ENCODE data around the gene MCM3AP.
"Not testable (repeated sequence)": the region's sequence is repeated elsewhere in the genome, so short reads cannot be mapped to it uniquely, and the experiment has no call there.

MCM3AP gene

GRCh38 chr21:46310260-46310659, 24.8 kb upstream of the MCM3AP start:
- DNase-seq, result not testable (repeated sequence)

GRCh38 chr21:46308431-46308830, 23.0 kb upstream of the MCM3AP start:
- DNase-seq, result no peak

GRCh38 chr21:46307625-46308024, 22.2 kb upstream of the MCM3AP start:
- DNase-seq, result no peak

DNA sequence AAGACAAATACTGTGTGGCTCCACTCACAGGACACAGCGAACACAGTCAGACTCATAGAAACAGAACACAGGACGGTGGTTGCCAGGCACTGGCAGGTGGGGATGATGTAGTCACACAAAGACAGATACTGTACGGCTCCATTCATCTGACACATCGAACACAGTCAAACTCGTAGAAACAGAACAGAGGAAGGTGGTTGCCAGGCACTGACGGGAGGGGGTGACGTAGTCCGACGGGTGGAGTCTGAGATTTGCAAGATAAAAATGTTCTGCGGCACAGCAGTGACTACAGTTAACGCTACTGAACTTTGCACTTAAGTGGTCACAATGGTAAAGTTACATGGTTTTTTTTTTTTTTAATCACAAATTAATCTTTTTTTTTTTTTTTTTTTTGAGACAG, 19.5 kb upstream of the MCM3AP start:
- no peak for DNase-seq

- no peak for DNase-seq
Measured at GRCh38 chr21:46304437-46304836, 19.0 kb upstream of the MCM3AP start.

- no peak for DNase-seq
Measured at GRCh38 chr21:46301759-46302158, 16.3 kb upstream of the MCM3AP start.

- no peak for DNase-seq
Measured at GRCh38 chr21:46299167-46299566, 13.8 kb upstream of the MCM3AP start.

GRCh38 chr21:46297338-46298271, 12.2 kb upstream of the MCM3AP start:
- DNase-seq, result no peak

DNA sequence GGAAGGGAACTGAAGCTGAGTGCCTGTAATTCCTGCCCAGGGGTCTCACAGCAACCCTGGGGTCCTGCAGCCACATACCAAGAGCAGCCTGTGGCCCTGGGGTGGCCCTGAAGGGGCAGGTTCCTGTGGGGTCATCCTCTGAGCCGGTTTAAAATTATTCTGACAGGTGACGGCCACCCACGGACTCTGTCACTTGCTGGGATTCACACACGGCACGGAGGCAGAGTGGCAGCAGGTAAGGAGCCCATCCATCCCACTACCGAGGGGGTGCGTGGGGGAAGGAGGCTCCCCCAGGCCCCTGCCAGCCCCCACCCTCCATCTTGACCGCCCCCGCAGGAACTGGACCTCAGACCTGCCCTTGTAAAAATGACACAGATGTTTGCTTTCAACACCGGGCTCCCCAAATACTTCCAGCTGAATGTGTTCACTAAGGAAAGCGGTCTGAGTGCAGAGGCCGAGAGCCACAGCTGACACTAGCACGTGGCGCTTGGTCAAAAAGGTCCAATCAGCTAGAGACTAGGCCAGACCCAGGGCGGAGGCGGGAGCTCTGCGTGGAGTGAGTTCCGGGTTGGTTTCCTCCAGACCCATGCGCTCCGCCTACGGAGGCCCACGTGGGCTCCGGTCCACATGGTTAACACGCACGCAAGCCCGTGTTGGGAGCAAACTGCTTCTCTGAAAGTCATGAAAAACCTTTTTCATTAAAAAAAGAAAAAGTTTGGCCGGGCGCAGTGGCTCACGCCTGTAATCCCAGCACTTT, 10.8 kb upstream of the MCM3AP start:
- no peak for DNase-seq

DNA sequence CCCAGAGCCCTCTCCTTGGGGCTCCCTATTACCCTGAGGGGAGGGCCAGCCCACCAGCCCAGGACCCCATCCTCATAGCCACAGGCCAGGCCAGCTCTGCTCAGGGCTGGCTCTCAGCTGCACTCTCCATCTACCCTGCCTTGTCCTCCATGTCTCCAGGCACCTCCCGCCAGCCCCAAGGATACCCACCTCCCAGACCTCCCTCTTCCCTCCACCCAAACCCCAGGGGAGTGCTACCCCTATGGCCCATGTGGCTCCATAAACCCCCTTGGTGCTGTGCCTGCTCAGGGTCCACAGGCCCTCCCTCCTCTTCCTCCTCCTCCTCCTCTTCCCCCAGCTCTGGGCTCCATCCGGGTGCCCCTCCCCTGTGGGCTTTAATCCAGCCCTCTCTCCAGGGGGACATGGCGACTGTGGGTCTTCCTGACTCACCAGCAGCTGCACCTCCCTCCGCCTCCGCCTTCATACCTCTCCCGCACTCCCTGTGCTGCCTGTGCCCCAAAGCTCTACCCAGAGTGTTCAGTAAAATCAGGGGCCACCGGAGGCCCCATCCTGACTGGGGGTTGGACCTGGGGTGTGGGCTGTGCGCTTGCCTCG, 9.9 kb upstream of the MCM3AP start:
- no peak for DNase-seq

DNA sequence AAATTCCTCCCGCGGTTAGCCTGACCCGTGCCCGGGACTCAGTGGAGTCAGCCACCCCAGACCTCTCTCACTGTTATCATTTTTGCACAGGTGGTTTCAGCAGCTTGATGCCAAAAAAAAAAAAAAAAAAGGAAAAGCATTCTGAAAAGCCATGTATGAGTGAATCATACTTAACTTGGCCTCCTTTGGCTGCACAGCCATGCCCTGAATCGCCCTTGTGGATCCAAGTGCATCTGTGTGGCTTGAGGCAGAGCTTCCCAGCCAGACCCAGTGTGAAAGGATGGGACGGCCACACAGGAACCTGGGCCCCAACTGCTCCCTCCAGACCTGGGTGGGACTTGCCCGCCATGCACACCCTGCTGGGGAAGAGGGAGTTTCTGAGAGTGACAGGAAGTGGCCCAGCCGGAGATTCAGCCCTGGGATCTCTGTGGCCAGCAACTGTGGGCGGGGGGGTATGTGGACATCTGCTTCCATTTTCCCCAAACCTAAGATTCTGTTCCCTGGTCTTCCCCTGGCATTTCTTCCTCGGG, 9.3 kb upstream of the MCM3AP start:
- DNase-seq, result no peak

GRCh38 chr21:46291561-46291960, 6.2 kb upstream of the MCM3AP start:
- no peak for DNase-seq

- DNase-seq, result no peak
Measured at GRCh38 chr21:46289655-46290179, 4.3 kb upstream of the MCM3AP start.

GRCh38 chr21:46287541-46287940, 2.1 kb upstream of the MCM3AP start:
- no peak for DNase-seq

DNA sequence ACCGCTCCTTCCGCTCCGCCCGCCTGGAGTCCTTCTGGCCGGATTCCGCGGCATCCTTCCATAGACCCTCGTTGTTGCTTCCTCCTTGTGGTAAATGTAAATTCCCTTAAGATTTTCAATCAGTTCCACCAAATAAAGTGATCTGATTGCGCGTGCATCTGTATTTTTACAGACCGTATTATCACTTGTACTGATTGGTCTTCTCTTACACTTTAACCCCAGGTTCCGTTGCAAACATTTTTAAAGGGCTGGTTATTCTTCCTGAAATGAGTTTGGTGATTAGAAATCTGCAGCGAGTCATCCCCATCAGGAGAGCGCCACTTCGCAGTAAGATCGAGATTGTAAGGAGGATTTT, 1.2 kb upstream of the MCM3AP start:
- no peak for DNase-seq

DNA sequence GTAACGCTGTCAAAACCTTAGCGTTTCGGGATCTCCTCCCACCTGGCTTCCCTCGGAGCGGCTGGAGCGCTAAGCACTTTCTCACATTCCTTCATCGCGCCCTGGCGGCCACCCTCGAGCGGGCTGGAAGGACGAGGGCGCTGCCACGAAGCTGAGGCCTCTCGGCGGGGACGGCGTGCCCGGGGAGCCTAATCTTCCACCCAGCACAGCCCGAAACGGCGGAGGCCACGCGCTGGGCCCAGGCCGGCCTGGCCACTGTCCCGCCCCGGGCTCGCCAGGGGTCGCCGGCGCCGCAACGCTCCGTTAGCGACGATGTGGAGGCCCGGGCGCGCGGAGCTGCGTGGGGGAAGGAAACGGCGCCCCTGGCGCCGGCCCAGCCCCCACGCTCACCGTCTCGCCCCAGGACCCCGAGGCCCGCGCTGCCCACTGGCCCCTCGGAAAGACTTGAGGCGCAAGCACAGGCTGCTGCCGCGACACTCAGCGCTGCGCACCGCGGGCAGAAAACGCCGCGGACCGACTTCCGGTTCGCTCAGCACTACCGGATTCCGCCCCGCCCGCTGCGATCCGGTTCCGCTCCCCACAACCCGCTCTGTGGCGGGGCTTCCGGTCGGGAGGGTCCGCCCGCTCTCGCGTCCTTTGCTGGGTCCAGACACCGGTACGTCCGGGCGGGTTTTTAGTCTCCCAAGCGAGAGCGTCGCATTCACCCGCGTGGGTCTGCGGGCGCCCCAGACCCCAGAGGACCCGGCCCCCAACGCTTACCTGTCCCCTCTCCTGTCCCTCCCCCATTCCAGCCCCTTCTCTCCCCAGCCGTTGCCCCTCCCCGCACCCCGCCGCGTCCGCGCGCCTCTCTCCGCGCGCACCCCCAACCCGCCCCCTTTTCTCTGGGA, 593 bp upstream of the MCM3AP start, which contains the start of gene YBEY:
Gene YBEY (plus strand): TSS at position 582 of the 887 bp plus-strand sequence. CDS start 572 bp downstream, outside the sequence.
- DNase-seq, result peak; percentile 89 to 91

DNA sequence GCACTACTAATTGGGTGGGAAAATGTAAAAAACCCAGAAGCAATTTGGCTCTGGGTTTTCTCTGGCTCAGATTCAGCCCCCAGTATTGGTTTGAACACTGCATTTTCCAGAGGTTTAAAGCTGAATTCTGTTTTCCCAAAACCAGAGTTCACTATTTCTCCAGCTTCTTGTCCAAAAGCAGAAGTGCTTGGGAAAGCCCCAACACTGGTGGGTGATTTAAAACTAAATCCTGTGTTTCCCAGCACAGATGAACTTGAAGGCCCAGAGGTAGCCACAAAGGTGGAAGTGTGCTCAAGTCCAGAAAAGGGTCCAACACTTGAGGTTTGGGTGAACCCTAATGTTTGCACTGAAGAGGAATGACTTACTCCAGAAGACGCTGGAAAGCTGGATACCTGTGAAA, 678 bp downstream of the MCM3AP start:
- no peak for DNase-seq

- DNase-seq, result no peak
Measured at GRCh38 chr21:46284077-46284644, 1.2 kb downstream of the MCM3AP start.

GRCh38 chr21:46274797-46275390, 10.5 kb downstream of the MCM3AP start:
- no peak for DNase-seq

- DNase-seq, result no peak
Measured at GRCh38 chr21:46273341-46273740, 12.1 kb downstream of the MCM3AP start.

DNA sequence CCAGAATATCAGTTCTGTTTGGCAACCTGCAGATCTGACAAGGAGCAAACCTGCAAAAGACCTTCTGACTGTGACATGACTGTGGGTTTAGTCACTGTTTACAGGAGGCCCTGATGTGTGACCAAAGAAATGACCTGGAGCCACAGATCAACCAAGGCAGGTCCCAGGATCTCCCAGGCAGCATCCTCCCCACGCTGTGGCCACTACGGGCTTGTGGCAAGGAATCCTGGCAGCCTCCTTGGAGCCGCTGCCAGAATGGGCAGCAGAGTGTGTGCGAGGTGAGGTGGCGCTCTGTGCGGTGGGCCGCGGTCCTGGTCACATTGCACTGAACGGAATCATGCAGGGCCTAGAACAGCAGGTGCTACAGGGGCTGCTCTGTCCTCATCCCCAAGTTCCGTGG, 15.9 kb downstream of the MCM3AP start:
- DNase-seq, result no peak
